Endothelial cell (in vitro differentiated cells): ENCODE data around the gene FAM110D. TPM values are rescaled to one million over a fixed set of nuclear protein-coding genes. Genes with fewer than 3 reads are reported as not detected.

Source experiments
- DNase-seq: peaks from one replicate; pipeline ENCODE4 v3.0.0; 2021; ENCODE audit warnings: low spot score
- H3K27ac Mint-ChIP-seq: one replicate; pipeline ENCODE4 v1.8.0; 2021; ENCODE audit warnings: mixed read lengths, inconsistent platforms; ENCODE audit not compliant: unreplicated experiment
- H3K27me3 Mint-ChIP-seq: one replicate; pipeline ENCODE4 v1.8.0; 2021; ENCODE audit warnings: mild to moderate bottlenecking, moderate library complexity, mixed read lengths, inconsistent platforms; ENCODE audit not compliant: unreplicated experiment
- H3K36me3 Mint-ChIP-seq: one replicate; pipeline ENCODE4 v1.8.0; 2021; ENCODE audit warnings: mild to moderate bottlenecking, low read depth, mixed read lengths, inconsistent platforms; ENCODE audit not compliant: unreplicated experiment
- H3K4me1 Mint-ChIP-seq: one replicate; pipeline ENCODE4 v1.8.0; 2021; ENCODE audit warnings: mild to moderate bottlenecking, mixed read lengths, inconsistent platforms; ENCODE audit not compliant: unreplicated experiment
- H3K4me3 Mint-ChIP-seq: one replicate; pipeline ENCODE4 v1.8.0; 2021; ENCODE audit warnings: mild to moderate bottlenecking, mixed read lengths, inconsistent platforms; ENCODE audit not compliant: unreplicated experiment
- H3K9me3 Mint-ChIP-seq: one replicate; pipeline ENCODE4 v1.8.0; 2021; ENCODE audit warnings: mixed read lengths, inconsistent platforms; ENCODE audit not compliant: unreplicated experiment
- total RNA-seq: library from RNA; stranded (reverse); fragmentation: NEBNext Ultra II Directional; extraction: Animal tissue kit (Norgen Biotek cat#: 25700); gene quantifications from one replicate; pipeline ENCODE4 v1.2.1, GENCODE V29; 2021; ENCODE audit not compliant: unreplicated experiment
- TF ChIP-seq, protein P1 (sequence below): fragments of 200-600 bp; sonication (generic); IDR thresholded peaks from one replicate; pipeline ENCODE4 v1.5.0; 2021; ENCODE audit warnings: antibody characterized with exemption; ENCODE audit not compliant: unreplicated experiment

FAM110D gene
- total RNA-seq, 1 donor from 2014 or later = 13.5 TPM

DNA sequence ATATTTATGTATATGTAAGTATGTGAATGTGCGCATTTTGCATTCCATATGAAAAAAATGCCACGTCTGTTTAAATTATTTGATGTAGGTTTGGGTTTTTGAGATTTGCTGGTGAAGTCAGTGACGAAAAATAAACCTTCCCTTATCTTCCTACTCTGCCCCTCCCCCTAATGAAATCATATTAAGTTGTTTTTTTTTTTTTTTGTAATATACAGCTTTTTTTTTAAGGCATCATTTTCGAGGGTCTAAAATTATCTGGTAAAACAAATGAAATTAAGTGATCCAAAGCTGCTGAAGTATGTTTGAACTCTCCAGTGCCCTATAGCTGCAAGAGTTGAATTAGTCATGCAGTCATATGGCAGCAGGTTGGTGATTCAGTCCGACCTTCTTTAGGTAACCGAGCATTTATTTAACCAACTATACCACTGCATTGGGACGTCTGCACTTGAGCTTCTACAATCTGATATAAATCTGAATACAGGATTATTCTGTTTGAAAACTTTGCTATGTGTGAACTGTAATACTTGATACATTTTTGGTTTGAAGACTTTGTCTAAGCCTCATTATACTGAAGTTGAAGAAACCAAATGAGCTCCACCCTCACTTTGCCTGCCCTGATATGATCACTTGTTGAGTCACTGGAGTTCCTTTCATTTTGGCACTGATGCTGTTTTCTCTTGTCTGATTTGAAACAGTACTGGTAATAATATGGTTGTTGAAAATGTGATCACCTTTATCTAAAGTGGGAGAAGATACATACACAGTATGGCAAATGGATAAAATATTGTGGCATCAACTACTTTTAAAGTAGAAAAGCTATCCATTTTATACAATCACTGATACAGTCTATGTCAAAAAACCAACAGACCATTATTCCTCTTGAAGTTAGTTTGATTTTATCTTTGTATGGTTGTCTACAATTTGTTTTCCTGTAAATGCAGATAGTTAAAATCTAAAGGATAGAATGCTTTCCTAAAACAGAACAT, 35.6 kb upstream of the FAM110D start:
- peaks cover 4% of the 10 kb centered on the region for H3K36me3 Mint-ChIP-seq
- no peak overlapping the region for H3K27ac Mint-ChIP-seq

DNA sequence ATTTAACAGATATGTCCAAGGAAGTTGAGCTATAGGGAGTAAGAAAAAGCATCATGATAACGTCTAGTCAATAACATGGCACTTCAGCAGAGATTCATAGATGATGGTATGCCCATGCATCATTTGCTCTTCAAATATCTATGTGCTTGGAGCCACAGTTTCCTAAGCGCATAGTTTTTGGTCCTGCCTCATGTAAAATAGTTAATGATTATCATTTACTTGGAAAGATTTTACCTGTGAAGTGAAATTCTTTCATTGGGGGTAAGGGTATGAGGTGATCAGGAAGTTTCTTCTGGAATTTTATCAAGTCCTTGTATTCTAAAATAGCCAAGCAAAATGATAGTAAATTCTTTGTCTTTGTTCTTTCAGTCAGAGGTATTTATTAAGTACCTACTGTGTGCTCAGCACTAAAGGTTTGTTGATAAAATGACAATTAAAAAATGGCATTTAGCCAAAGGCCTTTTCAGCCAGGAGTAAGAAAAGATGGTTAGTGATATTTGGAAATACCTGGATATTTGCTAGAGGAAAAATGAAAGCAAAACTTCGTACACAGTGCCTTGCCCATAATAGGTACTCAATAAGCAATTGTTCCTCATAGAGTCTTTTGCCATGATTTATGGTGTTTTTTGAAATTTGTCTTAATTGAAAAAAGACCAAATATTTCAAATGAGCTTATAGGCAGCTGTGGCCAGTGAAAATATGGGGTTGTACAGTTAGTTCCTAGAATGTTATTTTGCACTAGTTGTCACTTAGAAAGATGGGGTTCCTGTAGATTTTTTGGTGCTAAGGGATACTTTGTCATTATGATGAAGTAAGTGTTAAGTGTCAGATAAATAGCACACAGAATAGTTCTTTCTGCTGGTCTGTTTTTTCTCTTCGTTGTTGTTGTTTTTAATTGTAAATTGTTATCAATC, 34.2 kb upstream of the FAM110D start:
- H3K36me3 Mint-ChIP-seq = no peaks in the 10 kb centered on the region
- peaks cover 2% of the 10 kb centered on the region for H3K27me3 Mint-ChIP-seq
- TF ChIP-seq, protein P1, sequence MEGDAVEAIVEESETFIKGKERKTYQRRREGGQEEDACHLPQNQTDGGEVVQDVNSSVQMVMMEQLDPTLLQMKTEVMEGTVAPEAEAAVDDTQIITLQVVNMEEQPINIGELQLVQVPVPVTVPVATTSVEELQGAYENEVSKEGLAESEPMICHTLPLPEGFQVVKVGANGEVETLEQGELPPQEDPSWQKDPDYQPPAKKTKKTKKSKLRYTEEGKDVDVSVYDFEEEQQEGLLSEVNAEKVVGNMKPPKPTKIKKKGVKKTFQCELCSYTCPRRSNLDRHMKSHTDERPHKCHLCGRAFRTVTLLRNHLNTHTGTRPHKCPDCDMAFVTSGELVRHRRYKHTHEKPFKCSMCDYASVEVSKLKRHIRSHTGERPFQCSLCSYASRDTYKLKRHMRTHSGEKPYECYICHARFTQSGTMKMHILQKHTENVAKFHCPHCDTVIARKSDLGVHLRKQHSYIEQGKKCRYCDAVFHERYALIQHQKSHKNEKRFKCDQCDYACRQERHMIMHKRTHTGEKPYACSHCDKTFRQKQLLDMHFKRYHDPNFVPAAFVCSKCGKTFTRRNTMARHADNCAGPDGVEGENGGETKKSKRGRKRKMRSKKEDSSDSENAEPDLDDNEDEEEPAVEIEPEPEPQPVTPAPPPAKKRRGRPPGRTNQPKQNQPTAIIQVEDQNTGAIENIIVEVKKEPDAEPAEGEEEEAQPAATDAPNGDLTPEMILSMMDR = no peak
- peaks cover 11% of the 10 kb centered on the region for H3K4me1 Mint-ChIP-seq
- no peak for DNase-seq
- H3K9me3 Mint-ChIP-seq = no peaks in the 10 kb centered on the region
- no peak overlapping the region for H3K27ac Mint-ChIP-seq
- H3K4me3 Mint-ChIP-seq = no peak overlapping the region

More for the DNA sequence above, 35.6 kb upstream of the FAM110D start:
- H3K4me3 Mint-ChIP-seq = no peak overlapping the region
- DNase-seq = no peak
- TF ChIP-seq, protein P1 = no peak
- H3K4me1 Mint-ChIP-seq = peaks cover 11% of the 10 kb centered on the region
- H3K9me3 Mint-ChIP-seq = no peaks in the 10 kb centered on the region
- H3K27me3 Mint-ChIP-seq = peaks cover 2% of the 10 kb centered on the region

DNA sequence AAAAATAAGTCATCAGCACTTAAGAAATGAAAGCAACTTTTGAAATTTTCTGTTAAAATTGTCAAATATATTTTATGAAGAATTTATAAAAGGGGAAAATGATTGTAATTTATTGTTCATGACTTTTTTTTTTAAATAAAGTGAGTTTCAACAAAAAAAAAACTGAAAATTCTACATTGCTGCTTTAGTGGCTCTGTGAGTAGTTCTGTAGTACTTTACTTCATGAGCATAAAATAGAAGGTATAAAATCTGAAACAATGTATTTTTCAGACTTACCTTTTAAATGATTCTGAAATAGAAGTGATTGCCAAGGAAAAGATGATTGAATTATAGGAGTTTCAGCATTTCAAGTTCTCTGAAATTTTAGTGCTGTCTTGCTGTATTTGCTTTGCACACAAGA, 33.5 kb upstream of the FAM110D start:
- no peak for DNase-seq
- Mint-ChIP-seq H3K4me3 (no peak overlapping the region), H3K27ac (no peak overlapping the region), H3K36me3 (no peaks in the 10 kb centered on the region), H3K27me3 (peaks cover 2% of the 10 kb centered on the region), H3K9me3 (no peaks in the 10 kb centered on the region), H3K4me1 (peaks cover 11% of the 10 kb centered on the region)
- TF ChIP-seq, protein P1 = no peak

DNA sequence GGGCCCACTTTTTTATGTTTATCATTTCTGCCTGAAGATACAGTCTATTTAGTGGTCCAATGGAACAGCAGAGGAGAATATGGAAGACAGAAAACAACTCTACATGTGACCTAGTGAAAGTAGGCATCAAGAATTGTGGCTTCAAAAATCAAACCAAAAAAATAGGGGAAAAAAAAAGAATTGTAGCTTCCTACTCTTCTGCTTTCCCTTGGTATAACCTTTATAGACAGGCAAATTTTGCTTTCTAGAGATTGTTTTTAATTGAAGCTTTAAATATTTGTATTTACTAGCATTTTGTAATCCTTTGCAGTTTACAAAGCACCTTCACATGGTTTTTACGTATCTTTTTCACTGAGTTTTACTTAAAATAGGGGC, 32.9 kb upstream of the FAM110D start:
- Mint-ChIP-seq H3K9me3 (no peaks in the 10 kb centered on the region), H3K4me1 (peaks cover 11% of the 10 kb centered on the region), H3K27ac (no peak overlapping the region), H3K36me3 (no peaks in the 10 kb centered on the region), H3K4me3 (no peak overlapping the region), H3K27me3 (peaks cover 2% of the 10 kb centered on the region)
- DNase-seq = no peak
- TF ChIP-seq, protein P1 = no peak
